Effector memory CD4-positive, alpha-beta T cell (primary cell): ENCODE data around the gene OSBPL3.

ENCODE experiments used
- DNase-seq, 3 donors: peaks; one replicate each; pipeline ENCODE4 v3.0.0-alpha.2; 2020
- H3K27ac ChIP-seq: 2 replicates; pipeline ENCODE4 v1.7.0; 2013; ENCODE audit warnings: mild to moderate bottlenecking, low read length, moderate library complexity; ENCODE audit not compliant: insufficient read depth, poor library complexity, severe bottlenecking
- H3K27me3 ChIP-seq: replicated peaks from 2 replicates; pipeline ENCODE4 v1.7.0; 2013; ENCODE audit warnings: mild to moderate bottlenecking, low read length; ENCODE audit not compliant: insufficient read depth, control insufficient read depth, poor library complexity, severe bottlenecking
- H3K36me3 ChIP-seq: 2 replicates; pipeline ENCODE4 v1.7.0; 2013; ENCODE audit warnings: mild to moderate bottlenecking, low read length, moderate library complexity; ENCODE audit not compliant: control insufficient read depth, insufficient read depth
- H3K4me1 ChIP-seq: 2 replicates; pipeline ENCODE4 v1.7.0; 2013; ENCODE audit warnings: low read length, mild to moderate bottlenecking; ENCODE audit not compliant: control insufficient read depth, insufficient read depth, poor library complexity, severe bottlenecking
- H3K4me3 ChIP-seq: 2 replicates; pipeline ENCODE4 v1.7.0; 2013; ENCODE audit warnings: low read length, low read depth, mild to moderate bottlenecking; ENCODE audit not compliant: insufficient read depth, poor library complexity, severe bottlenecking
- H3K9me3 ChIP-seq: 2 replicates; pipeline ENCODE4 v1.7.0; 2013; ENCODE audit warnings: mild to moderate bottlenecking, low read length, moderate library complexity; ENCODE audit not compliant: control insufficient read depth

OSBPL3 gene

DNA sequence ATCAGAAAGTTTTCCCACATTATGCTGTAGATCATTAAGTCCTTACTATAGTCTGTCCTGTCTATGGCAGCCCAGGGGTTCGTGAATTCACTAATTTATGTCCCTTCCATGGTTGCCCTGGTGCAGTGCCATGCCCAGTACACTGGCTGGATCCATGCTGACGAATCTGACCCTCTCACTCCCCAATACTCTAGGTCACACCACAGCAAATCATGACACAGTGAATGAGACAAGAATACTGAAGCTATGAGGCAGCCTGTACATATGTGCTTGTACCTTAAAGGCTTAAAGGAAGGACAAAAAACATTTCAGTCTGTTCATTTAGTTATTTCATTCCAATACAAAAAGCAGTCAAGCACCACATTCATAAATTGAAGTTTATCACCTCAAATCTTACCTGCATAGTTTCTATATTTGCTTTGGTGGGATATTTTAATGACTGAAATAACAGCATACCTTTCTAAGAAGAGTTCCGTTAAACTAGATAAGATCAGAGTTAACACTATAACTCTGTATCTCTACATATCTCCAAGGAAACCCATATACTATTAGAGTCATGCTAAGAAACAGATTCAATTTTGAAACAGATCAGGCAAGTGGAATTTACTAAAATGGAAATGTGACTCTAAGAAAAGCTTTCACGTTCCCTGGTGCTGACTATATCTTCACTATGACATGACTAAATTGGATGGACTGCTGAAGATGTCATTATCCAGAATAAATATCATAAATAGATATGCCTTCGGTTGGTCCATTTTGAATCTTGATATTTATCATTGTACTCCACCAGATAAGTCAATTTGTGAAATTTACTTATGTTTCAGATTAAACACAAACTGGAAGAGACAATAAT, 36.7 kb downstream of the OSBPL3 start:
- Histone ChIP-seq H3K36me3 (no peaks in the 10 kb centered on the region), H3K27ac (no peak overlapping the region), H3K4me1 (no peaks in the 10 kb centered on the region), H3K4me3 (no peak overlapping the region), H3K27me3 (no peaks in the 10 kb centered on the region), H3K9me3 (no peaks in the 10 kb centered on the region)
- DNase-seq = no peak

DNA sequence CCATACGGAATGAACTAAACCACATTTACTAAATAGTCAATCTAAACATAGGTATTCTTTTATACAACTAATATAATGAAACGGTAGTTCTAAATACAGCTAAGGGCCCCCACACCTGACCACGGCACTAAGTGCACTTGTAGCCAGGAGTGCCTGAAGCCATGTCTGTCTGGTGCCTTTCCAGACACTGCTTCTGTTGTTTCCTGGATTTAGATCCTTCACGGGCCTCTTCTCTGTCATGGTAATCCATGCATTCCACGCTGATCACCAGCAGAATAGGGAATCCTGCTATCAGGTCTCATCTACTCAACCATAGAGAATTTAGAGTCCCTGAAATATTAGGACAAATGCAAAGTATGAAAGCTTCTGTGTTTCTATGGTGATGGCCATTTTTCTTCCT, 37.8 kb downstream of the OSBPL3 start:
- DNase-seq = no peak
- no peaks in the 10 kb centered on the region for H3K4me1 ChIP-seq
- no peaks in the 10 kb centered on the region for H3K9me3 ChIP-seq
- no peak overlapping the region for H3K4me3 ChIP-seq
- no peaks in the 10 kb centered on the region for H3K27me3 ChIP-seq
- H3K27ac ChIP-seq = no peak overlapping the region
- no peaks in the 10 kb centered on the region for H3K36me3 ChIP-seq

DNA sequence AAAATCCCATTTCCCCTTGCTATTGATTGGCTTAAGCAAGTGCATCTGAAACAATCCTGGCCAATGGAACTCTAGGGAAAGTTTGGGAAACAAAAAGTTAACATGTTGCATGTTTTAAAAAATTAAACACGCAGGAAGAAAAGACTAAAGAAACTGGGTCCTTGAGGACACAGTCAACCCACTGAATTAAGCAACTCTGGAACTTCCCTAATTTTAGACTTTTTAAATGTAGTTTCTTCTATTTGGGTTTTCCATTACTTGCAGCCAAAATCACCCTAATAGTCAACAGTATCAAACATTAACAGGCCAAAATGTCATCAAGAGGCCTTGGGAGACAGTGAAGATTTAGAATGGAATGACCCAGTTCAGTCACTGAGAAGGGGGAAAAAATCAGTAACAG, 40.6 kb downstream of the OSBPL3 start:
- Histone ChIP-seq H3K27ac (no peak overlapping the region), H3K4me1 (no peaks in the 10 kb centered on the region), H3K36me3 (no peaks in the 10 kb centered on the region), H3K27me3 (no peaks in the 10 kb centered on the region), H3K9me3 (no peaks in the 10 kb centered on the region), H3K4me3 (no peak overlapping the region)
- DNase-seq = no peak

GRCh38 chr7:24936121-24936824, 43.7 kb downstream of the OSBPL3 start:
- DNase-seq = no peak
- H3K27me3 ChIP-seq = no peaks in the 10 kb centered on the region
- H3K4me1 ChIP-seq = no peaks in the 10 kb centered on the region
- no peak overlapping the region for H3K4me3 ChIP-seq
- H3K9me3 ChIP-seq = no peaks in the 10 kb centered on the region
- H3K27ac ChIP-seq = no peak overlapping the region
- no peaks in the 10 kb centered on the region for H3K36me3 ChIP-seq

DNA sequence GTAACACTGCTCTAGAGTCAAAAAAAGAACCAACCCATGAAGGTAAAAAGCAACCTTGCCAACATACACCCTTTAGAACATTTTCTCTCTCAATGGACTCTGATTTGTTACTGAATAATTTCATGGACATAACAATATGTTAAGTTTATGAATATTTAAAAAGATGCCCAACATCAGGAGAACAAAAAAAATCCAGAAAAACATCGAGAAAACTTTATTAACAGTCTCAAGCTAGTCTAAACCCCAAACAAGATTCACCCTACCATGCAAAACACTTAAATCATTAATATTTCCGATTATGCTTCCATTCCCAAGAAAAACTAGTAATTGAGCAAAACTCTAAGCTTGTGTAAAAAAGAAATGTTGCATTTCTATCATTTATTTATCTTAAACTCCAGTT, 46.7 kb downstream of the OSBPL3 start:
- DNase-seq = no peak
- no peak overlapping the region for H3K27ac ChIP-seq
- no peaks in the 10 kb centered on the region for H3K4me1 ChIP-seq
- no peak overlapping the region for H3K4me3 ChIP-seq
- no peaks in the 10 kb centered on the region for H3K36me3 ChIP-seq
- no peaks in the 10 kb centered on the region for H3K9me3 ChIP-seq
- H3K27me3 ChIP-seq = no peaks in the 10 kb centered on the region

GRCh38 chr7:24932815-24933214, 47.2 kb downstream of the OSBPL3 start:
- Histone ChIP-seq H3K4me1 (no peaks in the 10 kb centered on the region), H3K27ac (no peak overlapping the region), H3K27me3 (no peaks in the 10 kb centered on the region), H3K9me3 (no peaks in the 10 kb centered on the region), H3K36me3 (no peaks in the 10 kb centered on the region), H3K4me3 (no peak overlapping the region)
- DNase-seq = no peak

- Histone ChIP-seq H3K36me3 (no peaks in the 10 kb centered on the region), H3K27me3 (no peaks in the 10 kb centered on the region), H3K4me3 (no peak overlapping the region), H3K4me1 (no peaks in the 10 kb centered on the region), H3K27ac (no peak overlapping the region), H3K9me3 (no peaks in the 10 kb centered on the region)
- DNase-seq = no peak
Observed at GRCh38 chr7:24932389-24932788, 47.6 kb downstream of the OSBPL3 start.

GRCh38 chr7:24931844-24932243, 48.1 kb downstream of the OSBPL3 start:
- Histone ChIP-seq H3K4me3 (no peak overlapping the region), H3K9me3 (no peaks in the 10 kb centered on the region), H3K4me1 (no peaks in the 10 kb centered on the region), H3K27ac (no peak overlapping the region), H3K27me3 (no peaks in the 10 kb centered on the region), H3K36me3 (no peaks in the 10 kb centered on the region)
- DNase-seq = no peak

DNA sequence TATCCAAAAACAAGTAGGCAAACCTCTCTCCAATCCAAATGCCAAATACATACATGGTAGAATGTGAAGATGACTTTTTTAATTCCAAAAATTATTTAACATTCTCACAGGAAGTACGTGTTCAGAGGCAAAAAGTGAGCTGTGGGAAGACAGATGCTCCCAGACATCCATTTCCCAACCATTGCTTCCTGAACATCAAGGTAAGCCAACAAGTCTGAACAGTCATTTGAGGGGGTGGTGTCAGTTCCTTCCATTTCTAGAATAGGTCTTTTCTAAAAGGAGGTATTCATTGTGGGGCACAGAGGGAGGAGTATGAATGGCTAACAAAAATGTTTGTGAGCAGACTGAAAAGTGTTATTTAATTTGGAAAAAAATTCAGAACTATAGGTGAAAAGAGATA, 49.1 kb downstream of the OSBPL3 start:
- no peaks in the 10 kb centered on the region for H3K9me3 ChIP-seq
- H3K4me1 ChIP-seq = no peaks in the 10 kb centered on the region
- no peak for DNase-seq
- no peaks in the 10 kb centered on the region for H3K36me3 ChIP-seq
- no peak overlapping the region for H3K4me3 ChIP-seq
- no peaks in the 10 kb centered on the region for H3K27me3 ChIP-seq
- no peak overlapping the region for H3K27ac ChIP-seq
